H1 (cell line): Measurements from ENCODE around the gene TMEM154. TPM values are rescaled to one million over a fixed set of nuclear protein-coding genes. Genes with fewer than 3 reads are reported as not detected.
A peak's percentile ranks its signal among the peaks of the same experiment; 100 is the strongest.

Experiments
- CTCF ChIA-PET: fragments of 300-600 bp; sonication (Branson Sonifier 250); formaldehyde crosslinking; loops from one replicate; lab custom pipeline; 2021; ENCODE audit not compliant: partially characterized antibody; lab: Charles Lee
- POLR2A ChIA-PET: fragments of 300-600 bp; sonication (Branson Sonifier 250); formaldehyde crosslinking; loops from one replicate; lab custom pipeline; 2021; ENCODE audit warnings: inconsistent platforms; ENCODE audit not compliant: partially characterized antibody; lab: Charles Lee
- DNase-seq, 2 experiments: peaks; one replicate each; pipeline versions ENCODE4 v3.0.0 to v3.0.0-alpha.2; 2010 to 2022; ENCODE audit warnings: low spot score in 2 of 2, low read depth in 1 of 2, mixed read lengths in 1 of 2
- FAIRE-seq: peaks from 2 replicates; lab custom pipeline; 2011; peaks lifted over from hg19 to GRCh38; lab: Jason Lieb, UNC
- H2AFZ ChIP-seq: 2 replicates; pipeline ENCODE4 v1.8.1; 2012; ENCODE audit warnings: low read length, inconsistent platforms
- H2AK5ac ChIP-seq: 2 replicates; pipeline ENCODE4 v1.6.1; 2013; ENCODE audit warnings: low read depth, low read length
- H2BK120ac ChIP-seq: replicated peaks from 2 replicates; pipeline ENCODE3; 2013; ENCODE audit warnings: low read depth, low read length, inconsistent platforms
- H2BK12ac ChIP-seq: 2 replicates; pipeline ENCODE4 v1.6.1; 2013; ENCODE audit warnings: low read depth, low read length
- H2BK15ac ChIP-seq: 2 replicates; pipeline ENCODE4 v1.6.1; 2013; ENCODE audit warnings: low read length
- H2BK20ac ChIP-seq: 2 replicates; pipeline ENCODE4 v1.6.1; 2013; ENCODE audit warnings: low read length
- H2BK5ac ChIP-seq: 2 replicates; pipeline ENCODE4 v1.6.1; 2013; ENCODE audit warnings: low read depth, low read length
- H3K14ac ChIP-seq: 2 replicates; pipeline ENCODE4 v1.6.1; 2013; ENCODE audit warnings: inconsistent platforms; ENCODE audit not compliant: insufficient read length
- H3K18ac ChIP-seq: 2 replicates; pipeline ENCODE4 v1.6.1; 2013; ENCODE audit warnings: low read length; ENCODE audit errors: extremely low read depth
- H3K23ac ChIP-seq: 2 replicates; pipeline ENCODE4 v1.6.1; 2013; ENCODE audit warnings: inconsistent platforms; ENCODE audit not compliant: insufficient read length
- H3K23me2 ChIP-seq: 2 replicates; pipeline ENCODE4 v1.6.1; 2013; ENCODE audit warnings: low read depth, low read length
- H3K27ac ChIP-seq: 2 replicates; pipeline ENCODE4 v1.6.1; 2011; ENCODE audit warnings: low read depth, low read length, inconsistent platforms
- H3K27me3 ChIP-seq, 4 experiments: replicated peaks in 1 of 4; 1 replicate in 1 of 4; 2 replicates in 3 of 4; pipeline versions ENCODE4 v1.6.1 to v1.8.1; 2011 to 2013; ENCODE audit warnings: low read length in 3 of 4, mild to moderate bottlenecking in 3 of 4, inconsistent platforms in 2 of 4, mixed read lengths in 2 of 4, moderate library complexity in 1 of 4; ENCODE audit not compliant: control insufficient read depth in 3 of 4, insufficient read depth in 3 of 4; ENCODE audit errors: extremely low read depth in 1 of 4
- H3K36me3 ChIP-seq, 4 experiments: 2 replicates each; pipeline versions ENCODE4 v1.6.1 to v1.8.1; 2011 to 2013; ENCODE audit warnings: mild to moderate bottlenecking in 4 of 4, low read length in 3 of 4, moderate library complexity in 2 of 4, control low read depth in 1 of 4, inconsistent platforms in 1 of 4; ENCODE audit not compliant: insufficient read depth in 4 of 4, control insufficient read depth in 2 of 4
- H3K4ac ChIP-seq: replicated peaks from 2 replicates; pipeline ENCODE3; 2013; ENCODE audit warnings: low read length, low read depth, mixed read lengths, inconsistent platforms; ENCODE audit not compliant: insufficient read length
- H3K4me1 ChIP-seq, 4 experiments: replicated peaks in 1 of 4; 1 replicate in 1 of 4; 2 replicates in 3 of 4; pipeline versions ENCODE4 v1.6.1 to v1.8.1; 2011 to 2013; ENCODE audit warnings: low read length in 3 of 4, inconsistent platforms in 2 of 4, mixed read lengths in 1 of 4; ENCODE audit not compliant: insufficient read depth in 4 of 4, control insufficient read depth in 3 of 4
- H3K4me2 ChIP-seq, 2 experiments: 2 replicates each; pipeline versions ENCODE4 v1.6.1 to v1.8.1; 2011 to 2013; ENCODE audit warnings: low read depth in 2 of 2, low read length in 2 of 2, control low read depth in 1 of 2, inconsistent platforms in 1 of 2, mild to moderate bottlenecking in 1 of 2; ENCODE audit not compliant: insufficient read depth in 1 of 2
- H3K4me3 ChIP-seq, 4 experiments: fragments of 200-600, 300-600 bp in 1 of 4; sonication (generic), shearing (Covaris generic), sonication (Bioruptor Twin) in 1 of 4; 2 replicates each; pipeline versions ENCODE4 v1.5.1 to v1.8.1; 2011 to 2016; ENCODE audit warnings: low read length in 4 of 4, low read depth in 3 of 4, control low read depth in 2 of 4, inconsistent platforms in 2 of 4, mild to moderate bottlenecking in 2 of 4, mixed read lengths in 1 of 4, moderate library complexity in 1 of 4; ENCODE audit not compliant: insufficient read depth in 2 of 4; ENCODE audit errors: extremely low read depth in 1 of 4
- H3K56ac ChIP-seq: replicated peaks from 2 replicates; pipeline ENCODE3; 2013; ENCODE audit warnings: low read depth, mild to moderate bottlenecking, mixed read lengths, low read length, inconsistent platforms; ENCODE audit not compliant: insufficient read length
- H3K79me1 ChIP-seq: 2 replicates; pipeline ENCODE4 v1.6.1; 2013; ENCODE audit warnings: low read depth, low read length, control low read depth
- H3K79me2 ChIP-seq, 2 experiments: 2 replicates each; pipeline versions ENCODE4 v1.6.1 to v1.8.1; 2012 to 2013; ENCODE audit warnings: low read length in 2 of 2, mild to moderate bottlenecking in 2 of 2, inconsistent platforms in 1 of 2; ENCODE audit not compliant: insufficient read depth in 2 of 2, control insufficient read depth in 1 of 2
- H3K9ac ChIP-seq, 4 experiments: replicated peaks in 1 of 4; 1 replicate in 1 of 4; 2 replicates in 3 of 4; pipeline versions ENCODE4 v1.6.1 to v1.8.1; 2011 to 2013; ENCODE audit warnings: low read depth in 3 of 4, low read length in 3 of 4, control low read depth in 2 of 4, mild to moderate bottlenecking in 2 of 4, moderate library complexity in 2 of 4, inconsistent platforms in 1 of 4; ENCODE audit errors: extremely low read depth in 1 of 4
- H3K9me3 ChIP-seq, 2 experiments: 2 replicates each; pipeline versions ENCODE4 v1.6.1 to v1.8.1; 2012 to 2013; ENCODE audit warnings: mild to moderate bottlenecking in 2 of 2, moderate library complexity in 2 of 2, control low read depth in 1 of 2, inconsistent platforms in 1 of 2, low read depth in 1 of 2, low read length in 1 of 2, mixed read lengths in 1 of 2; ENCODE audit not compliant: insufficient read depth in 2 of 2
- H4K20me1 ChIP-seq, 2 experiments: replicated peaks in 1 of 2; 2 replicates each; pipeline versions ENCODE3 to v1.8.1; 2011 to 2013; ENCODE audit warnings: inconsistent platforms in 2 of 2, low read length in 2 of 2, mild to moderate bottlenecking in 1 of 2; ENCODE audit not compliant: insufficient read depth in 2 of 2, control insufficient read depth in 1 of 2
- H4K5ac ChIP-seq: 2 replicates; pipeline ENCODE4 v1.6.1; 2013; ENCODE audit warnings: low read length, low read depth, mixed read lengths, inconsistent platforms; ENCODE audit not compliant: insufficient read length
- H4K8ac ChIP-seq: 2 replicates; pipeline ENCODE4 v1.8.0; 2013; ENCODE audit warnings: mild to moderate bottlenecking, moderate library complexity, low read length, inconsistent platforms; ENCODE audit not compliant: insufficient read depth; ENCODE audit errors: extremely low read depth
- H4K91ac ChIP-seq: replicated peaks from 2 replicates; pipeline ENCODE3; 2013; ENCODE audit warnings: low read length, mixed read lengths, inconsistent platforms; ENCODE audit not compliant: insufficient read length
- EGR1 ChIP-seq: IDR thresholded peaks from 2 replicates; pipeline ENCODE4 v1.6.1; 2011; ENCODE audit warnings: low read depth, low read length, borderline replicate concordance
- RAD21 ChIP-seq, 2 experiments: IDR thresholded peaks in 1 of 2; conservative IDR thresholded peaks in 1 of 2; 2 replicates each; pipeline ENCODE4 v1.6.1; 2011; ENCODE audit warnings: low read depth in 2 of 2, low read length in 2 of 2, improper control_type of control experiment in 1 of 2, inconsistent platforms in 1 of 2, mild to moderate bottlenecking in 1 of 2, moderate library complexity in 1 of 2
- RBBP5 ChIP-seq: IDR thresholded peaks from 2 replicates; pipeline ENCODE4 v1.7.1; 2012; ENCODE audit warnings: low read depth, mild to moderate bottlenecking, inconsistent platforms, low read length, moderate library complexity, borderline replicate concordance
- SAP30 ChIP-seq: fragments of 300-600 bp; sonication (generic); IDR thresholded peaks from 2 replicates; pipeline ENCODE4 v1.7.1; 2012; ENCODE audit warnings: low read length, moderate library complexity, mild to moderate bottlenecking, inconsistent platforms; ENCODE audit not compliant: insufficient read depth, insufficient replicate concordance
- WGBS, 2 experiments: shearing (Covaris generic) in 1 of 2; methylation state at CpG; one replicate each; pipeline versions ENCODE4 v1.1.6 to v1.1.7; 2013 to 2015; ENCODE audit warnings: low lambda C conversion rate in 2 of 2, mixed read lengths in 2 of 2, inconsistent platforms in 1 of 2, low coverage in 1 of 2, missing lambda C conversion rate in 1 of 2; ENCODE audit not compliant: insufficient replicate concordance in 2 of 2, insufficient coverage in 1 of 2, insufficient read length in 1 of 2; ENCODE audit errors: extremely low coverage in 1 of 2, missing lambda C conversion rate in 1 of 2; 5-methylcytosine and 5-hydroxymethylcytosine counted together
- polyA plus RNA-seq, 7 experiments: library from polyadenylated mRNA; depleted of rRNA in 3 of 7; stranded (reverse) in 5 of 7; unstranded in 2 of 7; fragments of >200 nt in 5 of 7; fragments of 200-250 nt in 2 of 7; gene quantifications; 1 replicate in 5 of 7; 2 replicates in 1 of 7; 4 replicates in 1 of 7; pipeline versions ENCODE4 v1.2.1 to v1.2.3, GENCODE V29; 2011 to 2013; ENCODE audit warnings: missing spikeins in 2 of 7, mixed read lengths in 2 of 7
- total RNA-seq: library from RNA; stranded (reverse); fragmentation: NEBNext Ultra II Directional; extraction: Animal tissue kit (Norgen Biotek cat#: 25700); gene quantifications from 2 replicates; pipeline ENCODE4 v1.2.1, GENCODE V29; 2021
- TF ChIP-seq, protein P1 (sequence below): IDR thresholded peaks from 2 replicates; pipeline ENCODE4 v1.6.1; 2012; ENCODE audit warnings: inconsistent platforms
- TF ChIP-seq, protein P2 (sequence below): IDR thresholded peaks from 2 replicates; pipeline ENCODE4 v1.6.1; 2011; ENCODE audit warnings: low read length, improper control_type of control experiment

Gene TMEM154
- total and polyA plus RNA-seq, 2 of the 8 experiments (the other 6 are each of a cell fraction or from before 2014, with no cell fraction given) = 0.33 to 1.2 TPM

DNA sequence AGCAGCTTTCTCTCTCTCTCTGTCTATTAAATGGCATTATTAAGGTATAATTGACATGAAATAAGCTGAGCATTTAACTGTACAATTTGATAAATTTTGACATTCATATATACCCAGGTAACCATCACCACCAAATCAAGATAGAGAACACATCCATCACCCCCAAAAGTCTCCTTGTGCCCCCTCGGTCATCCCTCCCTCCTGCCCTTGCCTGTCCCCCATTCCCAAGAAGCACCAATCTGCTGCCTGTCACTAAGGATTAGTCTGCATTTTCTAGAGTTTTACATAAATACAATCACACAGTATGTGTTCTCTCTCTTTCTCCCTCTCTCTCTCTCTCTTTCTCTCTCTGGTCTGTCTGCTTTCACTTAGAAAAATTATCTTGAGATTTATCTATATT lies 25.0 kb upstream of the TMEM154 start:
- no peak overlapping the region for H2BK120ac ChIP-seq
- no peaks in the 10 kb centered on the region for H4K20me1 ChIP-seq
- H4K8ac ChIP-seq = no peak overlapping the region
- no peak overlapping the region for H3K27ac ChIP-seq
- no peak overlapping the region for H3K56ac ChIP-seq
- no peak overlapping the region for H2AK5ac ChIP-seq
- H2AFZ ChIP-seq = no peak overlapping the region
- no peaks in the 10 kb centered on the region for H3K27me3 ChIP-seq
- H2BK12ac ChIP-seq = no peak overlapping the region
- H4K91ac ChIP-seq = no peak overlapping the region
- no peak overlapping the region for H3K4ac ChIP-seq
- H2BK15ac ChIP-seq = no peak overlapping the region
- H2BK5ac ChIP-seq = no peak overlapping the region
- CTCF ChIA-PET = interaction anchor here (0.5 to 3.6 kb wide), 4 partner anchors 10 to 732 kb away, joined by 3 to 24 read pairs (median 12); no protein-coding TSS in a partner anchor
- H3K4me1 ChIP-seq = peaks cover 8 to 20% (median 18%) of the 10 kb centered on the region in 4 experiments
- FAIRE-seq (no peak), DNase-seq (no peak)
- H3K79me1 ChIP-seq = no peaks in the 10 kb centered on the region
- H3K36me3 ChIP-seq = no peaks in the 10 kb centered on the region
- H3K23ac ChIP-seq = no peak overlapping the region
- no peak overlapping the region for H3K9ac ChIP-seq
- H3K4me2 ChIP-seq = 0 out of 4 replicates have a peak overlapping the region, but pooled peaks of 1 of the 2 experiments have one; percentile 11
- peaks cover 0 to 2% of the 10 kb centered on the region in 2 experiments; a peak in 2 of 4 replicates for H3K9me3 ChIP-seq
- H3K23me2 ChIP-seq = no peaks in the 10 kb centered on the region
- no peak overlapping the region for H2BK20ac ChIP-seq
- no peak overlapping the region for H3K14ac ChIP-seq
- no peak overlapping the region for H3K4me3 ChIP-seq
- POLR2A ChIA-PET = no interaction called here
- no peak overlapping the region for H3K18ac ChIP-seq
- H4K5ac ChIP-seq = no peak overlapping the region
- H3K79me2 ChIP-seq = no peaks in the 10 kb centered on the region
- 85% methylated on average over 1 of the region's 1 CpG; no CpG with 5 or more reads in 1 of the 2 experiments for WGBS, 2 experiments
- TF ChIP-seq, protein P1, sequence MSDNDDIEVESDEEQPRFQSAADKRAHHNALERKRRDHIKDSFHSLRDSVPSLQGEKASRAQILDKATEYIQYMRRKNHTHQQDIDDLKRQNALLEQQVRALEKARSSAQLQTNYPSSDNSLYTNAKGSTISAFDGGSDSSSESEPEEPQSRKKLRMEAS = no peak
- TF ChIP-seq RBBP5 (no peak), EGR1 (no peak), SAP30 (no peak), RAD21 (IDR thresholded peaks at IDR 0.05 in 1 of 2, conservative IDR thresholded peaks at IDR 0.05 in 1 of 2; ENCODE audit: low read depth in 2 of 2, low read length in 2 of 2) (no peak)
- TF ChIP-seq, protein P2, sequence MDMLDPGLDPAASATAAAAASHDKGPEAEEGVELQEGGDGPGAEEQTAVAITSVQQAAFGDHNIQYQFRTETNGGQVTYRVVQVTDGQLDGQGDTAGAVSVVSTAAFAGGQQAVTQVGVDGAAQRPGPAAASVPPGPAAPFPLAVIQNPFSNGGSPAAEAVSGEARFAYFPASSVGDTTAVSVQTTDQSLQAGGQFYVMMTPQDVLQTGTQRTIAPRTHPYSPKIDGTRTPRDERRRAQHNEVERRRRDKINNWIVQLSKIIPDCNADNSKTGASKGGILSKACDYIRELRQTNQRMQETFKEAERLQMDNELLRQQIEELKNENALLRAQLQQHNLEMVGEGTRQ = no peak
